Mucosa of descending colon (tissue), 3 donors: ENCODE measurements around the gene ARHGAP4. TPM values are rescaled to one million over a fixed set of nuclear protein-coding genes. Genes with fewer than 3 reads are reported as not detected.

Experiments used
- ATAC-seq: fragments of 200-7000 bp; cut with Tn5 transposase; one replicate; pipeline ENCODE4 v1.9.1; 2020; ENCODE audit warnings: mild to moderate bottlenecking, moderate library complexity
- DNase-seq, 3 donors: peaks; one replicate each; pipeline ENCODE4 v3.0.0-alpha.2; 2020
- H3K36me3 ChIP-seq: fragments of 200-600 bp; one replicate; pipeline ENCODE4 v1.8.0; 2021; ENCODE audit warnings: low read depth, mild to moderate bottlenecking
- H3K4me1 ChIP-seq: fragments of 200-600 bp; one replicate; pipeline ENCODE4 v1.8.0; 2021; ENCODE audit warnings: low read depth, mild to moderate bottlenecking
- H3K4me3 ChIP-seq: fragments of 200-600 bp; one replicate; pipeline ENCODE4 v1.8.0; 2021; ENCODE audit warnings: mild to moderate bottlenecking
- H3K9me3 ChIP-seq: fragments of 200-600 bp; one replicate; pipeline ENCODE4 v1.8.0; 2021; ENCODE audit warnings: mild to moderate bottlenecking
- intact Hi-C, 2 donors: fragments of 100-400 bp; cut with DNase I in 1 of 2; cut with micrococcal nuclease in 1 of 2; formaldehyde crosslinking; loops; one replicate each; pipeline versions ENCODE4 v1.11.0 to v1.11.1; 2022; cut with DNase I, micrococcal nuclease
- total RNA-seq, 3 donors: library from RNA; stranded (reverse); fragmentation: NEBNext Ultra II Directional in 2 of 3; extraction: Animal tissue kit (Norgen Biotek cat#: 25700) in 2 of 3; gene quantifications; one replicate each; pipeline versions ENCODE4 v1.2.1 to v1.2.4, GENCODE V29; 2021 to 2023
- TF ChIP-seq, protein P1 (sequence below): fragments of 200-600 bp; IDR thresholded peaks from one replicate; pipeline ENCODE4 v1.8.0; 2022; ENCODE audit warnings: antibody characterized with exemption, mild to moderate bottlenecking
- donor health status: DM: no; HTN: no; CAD: no; lungs with moderate emphysema.
- donor health status: DM: no; HTN: no; CAD: no.
- donor health status: DM: no; HTN: yes; CAD: no.

ARHGAP4 gene
- total RNA-seq, 3 donors from 2014 or later: 35.0 to 47.8 (median 36.7) TPM

DNA sequence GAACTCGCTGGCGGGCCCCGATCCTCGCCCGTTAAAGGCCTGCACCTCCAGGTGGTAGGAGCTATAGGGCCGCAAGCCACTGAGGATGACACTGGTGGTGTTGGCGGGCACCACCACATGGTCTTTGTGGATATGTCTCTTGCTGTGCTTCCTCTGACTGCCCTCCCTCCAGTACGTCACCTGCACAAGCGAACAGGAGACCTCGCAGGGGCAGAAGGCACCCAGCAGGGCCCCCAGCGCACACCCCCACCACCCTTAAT lies 60.8 kb downstream of the ARHGAP4 start:
- intact Hi-C loops: no loop called here
- Histone ChIP-seq H3K9me3 (no peaks in the 10 kb centered on the region), H3K4me3 (no peak overlapping the region), H3K36me3 (no peaks in the 10 kb centered on the region), H3K4me1 (no peaks in the 10 kb centered on the region)
- ATAC-seq (no peak), DNase-seq (no peak)
- TF ChIP-seq, protein P1, sequence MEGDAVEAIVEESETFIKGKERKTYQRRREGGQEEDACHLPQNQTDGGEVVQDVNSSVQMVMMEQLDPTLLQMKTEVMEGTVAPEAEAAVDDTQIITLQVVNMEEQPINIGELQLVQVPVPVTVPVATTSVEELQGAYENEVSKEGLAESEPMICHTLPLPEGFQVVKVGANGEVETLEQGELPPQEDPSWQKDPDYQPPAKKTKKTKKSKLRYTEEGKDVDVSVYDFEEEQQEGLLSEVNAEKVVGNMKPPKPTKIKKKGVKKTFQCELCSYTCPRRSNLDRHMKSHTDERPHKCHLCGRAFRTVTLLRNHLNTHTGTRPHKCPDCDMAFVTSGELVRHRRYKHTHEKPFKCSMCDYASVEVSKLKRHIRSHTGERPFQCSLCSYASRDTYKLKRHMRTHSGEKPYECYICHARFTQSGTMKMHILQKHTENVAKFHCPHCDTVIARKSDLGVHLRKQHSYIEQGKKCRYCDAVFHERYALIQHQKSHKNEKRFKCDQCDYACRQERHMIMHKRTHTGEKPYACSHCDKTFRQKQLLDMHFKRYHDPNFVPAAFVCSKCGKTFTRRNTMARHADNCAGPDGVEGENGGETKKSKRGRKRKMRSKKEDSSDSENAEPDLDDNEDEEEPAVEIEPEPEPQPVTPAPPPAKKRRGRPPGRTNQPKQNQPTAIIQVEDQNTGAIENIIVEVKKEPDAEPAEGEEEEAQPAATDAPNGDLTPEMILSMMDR: no peak

DNA sequence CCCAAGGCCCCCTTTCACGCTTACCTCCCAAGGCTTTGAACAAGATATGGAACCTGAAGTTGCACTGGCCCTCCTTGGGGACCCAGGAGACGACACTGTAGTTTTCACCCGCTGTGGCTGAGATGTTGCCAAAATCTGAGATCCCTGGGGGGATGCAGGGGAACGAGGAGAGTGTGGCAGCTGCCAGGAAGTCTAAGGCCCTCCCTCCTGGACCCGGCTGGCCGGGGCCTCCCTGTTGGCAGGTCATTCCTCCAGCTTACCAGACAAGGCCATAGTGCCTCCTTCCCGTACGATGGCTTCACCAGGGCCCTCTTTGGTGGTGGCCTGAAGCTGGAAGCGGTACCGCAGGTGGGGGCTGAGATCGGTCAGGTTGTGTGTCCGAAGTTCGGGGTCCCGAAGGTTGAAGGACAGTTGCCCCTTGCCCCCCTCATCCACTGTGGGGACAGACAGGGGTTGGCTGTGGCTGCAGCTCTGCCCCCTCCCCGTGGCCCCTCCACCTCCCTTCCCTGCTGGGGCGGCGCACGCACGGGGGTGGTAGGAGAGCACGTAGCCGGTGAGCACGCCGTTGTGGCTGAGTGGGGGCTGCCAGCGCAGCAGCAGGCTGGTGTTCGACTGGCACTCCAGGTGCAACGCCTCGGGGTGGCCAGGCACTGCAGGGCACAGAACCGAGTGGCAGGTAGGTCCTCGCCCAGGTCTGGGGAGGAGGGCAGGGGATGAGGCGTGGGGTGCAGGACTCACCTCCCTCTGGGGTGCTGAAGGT lies 61.3 kb downstream of the ARHGAP4 start:
- TF ChIP-seq, protein P1: no peak
- no peak for DNase-seq
- no peak for ATAC-seq
- Histone ChIP-seq H3K36me3 (no peaks in the 10 kb centered on the region), H3K4me1 (no peaks in the 10 kb centered on the region), H3K9me3 (no peaks in the 10 kb centered on the region), H3K4me3 (no peak overlapping the region)
- intact Hi-C loops: no loop called here

DNA sequence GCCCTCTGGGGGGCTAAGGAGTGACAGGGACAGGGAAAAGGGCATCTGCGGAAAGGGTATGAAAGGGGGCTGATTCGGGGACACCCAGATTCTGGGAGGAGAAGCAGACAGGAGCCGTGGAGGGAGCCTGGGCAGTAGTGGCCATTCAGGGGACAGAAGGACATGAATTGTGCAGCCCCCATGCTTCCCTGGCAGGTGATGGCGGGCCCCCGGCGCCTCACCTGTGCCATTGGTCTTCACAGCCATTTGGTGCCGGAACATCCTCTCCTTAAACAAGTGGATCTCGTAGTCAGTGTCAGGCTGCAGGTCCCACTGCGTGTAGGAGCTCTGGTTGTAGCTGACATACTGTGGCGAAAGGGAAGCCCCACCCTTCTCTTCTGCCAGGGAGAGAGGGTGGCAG lies 62.0 kb downstream of the ARHGAP4 start:
- ATAC-seq: no peak
- intact Hi-C loops: no loop called here
- TF ChIP-seq, protein P1: no peak

DNA sequence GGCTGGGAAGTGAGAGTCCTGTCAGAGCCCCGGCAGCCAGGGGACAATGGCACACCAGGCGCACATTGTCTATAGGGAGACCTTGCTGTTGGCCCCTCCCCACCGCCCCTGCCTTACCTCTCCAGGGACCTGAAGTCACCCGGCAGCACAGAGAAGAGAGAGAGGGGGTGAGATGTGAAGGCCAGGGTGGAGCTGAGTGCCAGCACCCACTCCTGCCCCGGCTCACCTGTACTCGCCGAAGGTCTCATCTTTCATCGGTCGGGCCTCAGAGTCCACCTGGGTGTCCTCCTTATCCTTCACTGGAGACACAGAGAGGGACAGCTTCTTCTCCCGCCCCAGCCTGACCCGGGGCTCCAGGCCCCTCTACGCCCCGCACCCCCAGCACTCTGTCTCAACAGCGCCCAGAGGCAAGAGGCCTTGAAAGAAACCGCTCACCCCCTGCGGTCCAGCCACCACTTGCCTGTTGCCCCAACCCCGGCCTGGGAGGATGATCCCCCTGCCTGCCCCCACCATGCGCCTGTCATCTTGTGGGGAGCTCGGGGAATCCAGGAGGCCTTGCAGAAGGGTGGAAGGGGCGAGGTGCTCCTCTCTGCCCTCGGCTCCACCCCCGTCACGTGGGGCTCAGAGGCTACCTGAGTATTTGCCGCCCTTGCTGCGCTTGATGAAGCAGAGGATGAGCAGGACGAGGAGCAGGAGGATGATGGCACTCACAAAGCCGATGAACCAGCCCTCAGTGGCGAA lies 62.6 kb downstream of the ARHGAP4 start:
- DNase-seq (no peak), ATAC-seq (no peak)
- no peaks in the 10 kb centered on the region for H3K9me3 ChIP-seq
- intact Hi-C loops: no loop called here
- no peaks in the 10 kb centered on the region for H3K36me3 ChIP-seq
- H3K4me1 ChIP-seq: no peaks in the 10 kb centered on the region
- no peak overlapping the region for H3K4me3 ChIP-seq
- TF ChIP-seq, protein P1: no peak

More for the DNA sequence above, 62.0 kb downstream of the ARHGAP4 start:
- Histone ChIP-seq H3K36me3 (no peaks in the 10 kb centered on the region), H3K4me3 (no peak overlapping the region), H3K9me3 (no peaks in the 10 kb centered on the region), H3K4me1 (no peaks in the 10 kb centered on the region)
- no peak for DNase-seq

DNA sequence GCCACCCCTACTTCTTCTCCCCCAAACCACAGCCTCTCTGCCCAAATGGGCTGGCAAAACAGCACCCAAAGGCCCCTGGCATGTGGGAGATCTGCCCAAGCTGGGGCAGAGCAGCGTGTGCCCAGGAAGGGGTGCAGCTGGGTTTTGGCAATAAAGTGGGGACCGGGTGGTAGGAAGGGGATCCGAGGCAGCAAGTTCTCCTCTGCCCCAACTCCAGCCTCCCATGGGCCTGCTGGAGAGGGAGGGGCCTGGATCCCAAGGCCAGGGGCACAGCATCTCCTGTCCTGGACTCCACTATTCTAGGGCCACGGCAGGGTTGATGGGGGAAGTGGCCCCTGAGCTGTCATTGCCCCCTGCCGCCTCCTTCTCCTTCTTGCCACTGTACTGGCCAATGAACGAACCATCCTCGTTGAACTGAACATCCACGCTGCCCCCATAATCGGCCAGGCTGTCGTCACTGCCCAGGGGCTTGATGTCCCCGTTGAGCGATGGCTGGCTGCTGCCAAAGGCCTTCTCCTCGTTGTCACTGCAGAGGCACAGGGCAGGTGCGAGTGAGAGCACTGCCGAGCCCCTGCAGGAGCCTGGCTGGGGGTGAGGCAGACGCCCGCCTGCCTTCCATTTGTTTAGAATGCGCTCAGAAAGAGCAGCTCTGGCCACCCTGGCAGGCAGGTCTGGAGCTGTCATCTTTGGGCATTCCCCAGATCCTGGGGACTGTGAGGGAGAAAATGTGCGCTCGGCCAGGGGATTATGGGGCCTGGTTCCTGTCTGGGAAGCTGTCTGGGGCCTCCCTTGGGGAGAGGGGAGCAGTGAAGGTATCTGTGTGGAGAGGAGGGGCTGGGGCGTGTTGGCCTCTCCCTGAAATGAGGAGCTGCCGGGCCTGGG lies 63.5 kb downstream of the ARHGAP4 start:
- H3K4me1 ChIP-seq: no peaks in the 10 kb centered on the region
- no peak overlapping the region for H3K4me3 ChIP-seq
- intact Hi-C loops: no loop called here
- TF ChIP-seq, protein P1: no peak
- ATAC-seq: no peak
- H3K9me3 ChIP-seq: no peaks in the 10 kb centered on the region
- H3K36me3 ChIP-seq: no peaks in the 10 kb centered on the region
- DNase-seq: no peak
